HG03097 (cell line): ENCODE data around the gene CYP2A6.
"Not testable (repeated sequence)": the region's sequence is repeated elsewhere in the genome, so short reads cannot be mapped to it uniquely, and the experiment has no call there.

ENCODE experiments used
- ATAC-seq: cut with Tn5 transposase; IDR thresholded peaks from one replicate; pipeline ENCODE4 v1.9.1; 2021; ENCODE audit not compliant: unreplicated experiment, low FRiP score

CYP2A6 gene

DNA sequence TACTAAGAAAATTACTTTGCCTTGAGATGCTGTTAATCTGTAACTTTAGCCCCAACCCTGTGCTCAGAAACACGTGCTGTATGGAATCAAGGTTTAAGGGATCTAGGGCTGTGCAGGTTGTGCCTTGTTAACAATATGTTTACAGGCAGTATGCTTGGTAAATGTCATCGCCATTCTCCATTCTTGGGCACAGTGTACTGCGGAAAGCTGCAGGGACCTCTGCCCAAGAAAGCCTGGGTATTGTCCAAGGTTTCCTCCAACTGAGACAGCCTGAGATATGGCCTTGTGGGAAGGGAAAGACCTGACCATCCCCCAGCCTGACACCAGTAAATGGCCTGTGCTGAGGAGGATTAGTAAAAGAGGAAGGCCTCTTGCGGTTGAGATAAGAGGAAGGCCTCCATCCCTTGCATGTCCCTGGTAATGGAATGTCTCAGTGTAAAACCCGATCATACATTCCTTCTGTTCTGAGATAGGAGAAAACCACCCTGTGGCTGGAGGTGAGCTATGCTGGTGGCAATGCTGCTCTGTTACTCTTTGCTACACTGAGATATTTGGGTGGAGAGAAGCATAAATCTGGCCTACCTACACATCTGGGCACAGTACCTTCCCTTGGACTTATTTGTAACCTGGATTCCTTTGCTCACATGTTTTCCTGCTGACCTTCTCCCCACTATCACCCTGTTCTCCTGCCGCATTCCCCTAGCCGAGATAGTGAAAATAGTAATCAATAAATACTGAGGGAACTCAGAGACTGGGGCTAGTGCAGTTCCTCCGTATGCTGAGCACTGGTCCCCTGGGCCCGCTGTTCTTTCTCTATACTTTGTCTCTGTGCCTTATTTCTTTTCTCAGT, 27.3 kb downstream of the CYP2A6 start:
- ATAC-seq = not testable (repeated sequence)

GRCh38 chr19:40822161-40822560, 28.1 kb downstream of the CYP2A6 start:
- ATAC-seq = no peak

- not testable (repeated sequence) for ATAC-seq
Observed at GRCh38 chr19:40819479-40820234, 30.6 kb downstream of the CYP2A6 start.

DNA sequence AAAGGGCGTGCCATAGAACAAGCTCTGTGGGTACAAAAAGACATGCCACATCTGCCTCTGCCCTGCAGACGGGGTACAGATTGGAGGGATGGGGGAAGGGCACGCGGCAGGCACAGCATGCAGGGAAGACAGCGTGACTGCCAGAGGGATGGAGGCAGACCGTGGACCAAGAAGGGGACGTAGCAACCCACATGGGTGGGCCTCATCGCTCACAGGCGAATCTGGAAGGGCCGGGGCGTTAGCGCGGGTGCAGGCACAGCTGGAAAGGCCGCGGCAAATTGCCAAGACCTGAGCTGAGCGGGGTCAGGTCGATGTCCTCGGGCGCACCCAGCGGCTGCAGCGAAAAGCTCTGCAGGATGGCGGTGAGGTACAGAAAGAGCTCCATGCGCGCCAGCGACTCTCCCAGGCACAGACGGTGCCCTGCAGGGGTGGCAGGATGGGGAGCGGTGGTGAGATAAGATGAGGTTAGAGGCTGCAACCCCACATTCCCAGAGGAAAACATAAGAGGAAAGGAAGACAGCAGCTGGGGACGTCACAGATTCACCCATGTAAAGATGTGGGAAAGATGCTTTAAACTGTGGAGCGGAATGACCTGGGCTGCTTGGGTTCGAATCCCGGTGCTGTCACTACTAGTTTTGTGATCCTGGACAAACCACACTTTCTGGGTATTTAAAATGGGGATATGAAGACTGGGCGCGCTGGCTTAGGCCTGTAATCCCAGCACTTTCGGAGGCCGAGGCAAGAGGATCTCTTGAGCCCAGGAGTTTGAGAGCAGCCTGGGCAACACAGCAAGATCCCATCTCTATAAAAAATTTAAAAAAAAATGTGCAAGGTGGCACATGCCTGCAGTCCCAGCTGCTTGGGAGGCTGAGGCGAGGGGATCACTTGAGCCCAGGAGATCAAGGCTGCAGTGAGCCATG, 31.5 kb downstream of the CYP2A6 start:
- not testable (repeated sequence) for ATAC-seq

DNA sequence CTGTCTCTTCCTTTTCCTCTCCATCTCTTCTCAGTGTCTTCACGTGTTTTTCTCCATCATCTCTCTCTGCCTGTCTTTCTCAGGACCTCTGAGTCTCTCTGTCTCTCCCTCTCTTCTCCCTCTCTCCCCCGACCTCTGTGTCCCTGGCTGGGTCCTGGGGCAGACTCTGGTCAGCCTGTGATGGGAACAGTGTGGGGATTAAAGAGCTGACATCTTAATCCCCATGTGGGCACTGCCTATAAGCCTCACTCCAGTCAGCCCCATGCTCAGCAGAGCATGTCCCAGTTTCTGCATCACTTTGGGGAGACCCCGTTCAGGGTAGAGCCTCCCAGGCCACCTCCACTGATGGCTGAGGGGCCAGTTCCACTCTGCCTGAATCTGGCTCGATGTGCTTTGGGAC, 35.0 kb downstream of the CYP2A6 start:
- ATAC-seq = no peak

DNA sequence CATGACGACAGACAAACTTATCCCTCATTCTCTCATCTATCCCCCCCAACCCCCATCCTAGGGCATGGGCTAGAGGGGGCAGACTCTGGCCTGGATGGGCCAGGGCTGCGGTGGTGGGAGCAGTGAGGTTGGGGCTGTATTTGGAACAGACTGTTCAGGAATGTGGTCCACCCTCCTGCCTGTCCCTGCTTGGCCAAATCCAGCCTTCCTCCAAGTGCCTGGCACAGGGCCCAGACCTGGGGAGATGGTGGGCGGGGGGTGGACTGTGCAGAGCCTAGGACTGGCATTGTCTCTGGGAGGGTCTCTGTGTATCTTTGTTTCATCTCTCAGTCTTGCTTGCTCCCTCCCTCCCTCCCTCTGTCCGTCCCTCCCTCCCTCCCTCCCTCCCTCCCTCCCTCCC, 37.1 kb downstream of the CYP2A6 start:
- ATAC-seq = no peak

DNA sequence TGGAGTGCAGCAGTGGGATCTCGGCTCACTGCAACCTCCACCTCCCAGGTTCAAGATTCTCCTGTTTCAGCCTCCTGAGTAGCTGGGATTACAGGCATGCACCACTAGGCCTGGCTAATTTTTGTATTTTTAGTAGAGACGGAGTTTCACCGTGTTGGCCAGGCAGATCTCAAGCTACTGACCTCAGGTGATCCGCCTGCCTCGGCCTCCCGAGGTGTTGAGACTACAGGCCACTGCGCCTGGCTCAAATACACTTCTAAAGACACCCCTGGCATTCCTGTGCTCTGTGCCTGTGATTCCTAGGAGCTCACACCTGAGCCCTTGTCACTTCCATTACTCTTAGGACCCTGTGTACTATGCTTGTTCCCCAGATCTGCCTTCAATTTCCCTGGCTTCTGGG, 37.7 kb downstream of the CYP2A6 start:
- not testable (repeated sequence) for ATAC-seq

- ATAC-seq = no peak
Observed at GRCh38 chr19:40811478-40812341, 38.5 kb downstream of the CYP2A6 start.

- ATAC-seq = peak; percentile 47
Observed at GRCh38 chr19:40810649-40811408, 39.4 kb downstream of the CYP2A6 start.

DNA sequence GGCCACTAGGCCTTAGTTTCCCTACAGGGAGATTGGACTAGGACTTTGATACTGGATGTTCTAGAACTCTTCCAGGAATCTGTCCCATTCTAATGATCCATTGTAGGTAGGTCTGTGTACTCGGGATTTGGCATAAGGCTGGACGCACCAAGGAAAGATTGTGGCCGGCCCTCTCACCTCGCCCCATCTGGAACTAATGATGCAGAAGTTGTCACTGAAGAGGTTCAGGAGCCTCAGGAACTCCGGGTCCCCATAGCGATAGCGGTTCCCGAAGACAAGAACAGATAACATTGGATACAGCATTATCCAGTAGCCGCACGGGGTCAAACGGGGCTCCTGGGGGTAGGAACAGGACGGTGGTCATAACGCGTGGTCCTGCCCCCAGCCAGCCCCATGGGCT, 40.1 kb downstream of the CYP2A6 start:
- ATAC-seq = no peak

GRCh38 chr19:40809358-40810086, 40.7 kb downstream of the CYP2A6 start:
- ATAC-seq = no peak

DNA sequence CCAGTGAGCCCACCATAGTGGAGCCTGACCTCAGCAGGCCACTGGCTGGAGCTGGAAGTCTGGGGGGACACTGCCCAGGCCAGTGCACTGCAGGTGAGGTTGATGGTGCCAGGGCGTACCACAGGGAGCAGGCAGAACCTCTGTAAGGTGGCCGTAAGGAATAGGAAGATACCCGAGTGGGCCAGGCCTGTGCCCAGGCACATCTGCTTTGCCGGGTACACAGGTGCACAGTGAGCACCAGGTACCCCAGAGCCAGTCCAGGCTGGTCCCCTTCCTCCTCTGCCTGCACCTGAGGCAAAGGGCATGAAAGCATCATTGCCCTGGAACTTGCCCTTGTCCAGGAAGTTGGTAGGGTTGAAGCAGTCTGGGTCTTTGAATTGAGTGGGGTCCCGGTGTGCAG, 41.8 kb downstream of the CYP2A6 start:
- ATAC-seq = no peak

DNA sequence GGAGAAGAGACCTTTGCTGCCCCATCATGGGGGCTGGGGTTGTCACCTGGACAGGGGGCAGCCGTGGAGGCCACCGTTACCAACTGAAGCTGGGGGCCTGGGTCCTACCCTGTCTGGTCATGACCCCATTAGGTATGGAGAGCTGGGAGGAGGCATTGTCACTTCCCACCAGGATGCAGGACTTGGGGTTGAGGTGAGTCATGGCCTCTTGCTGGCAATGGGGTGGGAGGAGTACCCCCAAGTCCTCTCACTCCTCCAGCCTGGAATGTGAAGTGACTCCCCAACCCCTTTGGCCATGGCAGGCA, 42.3 kb downstream of the CYP2A6 start:
- no peak for ATAC-seq

DNA sequence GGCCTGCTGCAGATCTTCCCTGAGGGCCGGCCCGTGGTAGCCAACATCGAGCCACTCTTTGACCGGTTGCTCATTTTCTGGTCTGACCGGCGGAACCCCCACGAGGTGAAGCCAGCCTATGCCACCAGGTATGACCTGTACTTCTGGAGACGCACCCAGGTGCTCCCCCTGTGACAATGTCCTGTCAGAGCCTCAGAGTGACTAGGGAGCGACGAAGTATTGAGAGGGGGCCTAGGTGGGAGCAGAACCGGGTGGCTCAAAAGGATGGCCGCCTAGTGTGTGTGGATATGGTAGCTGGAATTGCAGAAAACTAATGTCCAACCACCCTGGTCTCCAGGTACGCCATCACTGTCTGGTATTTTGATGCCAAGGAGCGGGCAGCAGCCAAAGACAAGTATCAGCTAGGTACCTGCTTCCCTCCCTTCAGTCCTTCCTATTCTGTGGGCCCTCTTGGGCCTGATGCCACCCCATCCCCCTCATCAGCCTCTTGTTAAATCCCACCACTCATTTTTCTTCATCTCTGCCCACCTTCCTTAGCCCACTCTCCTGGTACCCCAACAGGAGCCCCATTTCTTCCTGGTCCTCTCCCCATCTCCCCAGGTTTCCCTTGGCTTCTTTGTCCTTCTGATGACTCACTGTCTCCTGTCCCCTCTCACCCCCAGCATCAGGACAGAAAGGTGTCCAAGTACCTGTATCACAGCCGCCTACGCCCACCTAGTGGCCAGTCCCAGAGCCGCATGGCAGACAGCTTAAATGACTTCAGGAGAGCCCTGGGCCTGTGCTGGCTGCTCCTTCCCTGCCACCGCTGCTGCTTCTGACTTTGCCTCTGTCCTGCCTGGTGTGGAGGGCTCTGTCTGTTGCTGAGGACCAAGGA, 42.9 kb downstream of the CYP2A6 start:
- no peak for ATAC-seq

DNA sequence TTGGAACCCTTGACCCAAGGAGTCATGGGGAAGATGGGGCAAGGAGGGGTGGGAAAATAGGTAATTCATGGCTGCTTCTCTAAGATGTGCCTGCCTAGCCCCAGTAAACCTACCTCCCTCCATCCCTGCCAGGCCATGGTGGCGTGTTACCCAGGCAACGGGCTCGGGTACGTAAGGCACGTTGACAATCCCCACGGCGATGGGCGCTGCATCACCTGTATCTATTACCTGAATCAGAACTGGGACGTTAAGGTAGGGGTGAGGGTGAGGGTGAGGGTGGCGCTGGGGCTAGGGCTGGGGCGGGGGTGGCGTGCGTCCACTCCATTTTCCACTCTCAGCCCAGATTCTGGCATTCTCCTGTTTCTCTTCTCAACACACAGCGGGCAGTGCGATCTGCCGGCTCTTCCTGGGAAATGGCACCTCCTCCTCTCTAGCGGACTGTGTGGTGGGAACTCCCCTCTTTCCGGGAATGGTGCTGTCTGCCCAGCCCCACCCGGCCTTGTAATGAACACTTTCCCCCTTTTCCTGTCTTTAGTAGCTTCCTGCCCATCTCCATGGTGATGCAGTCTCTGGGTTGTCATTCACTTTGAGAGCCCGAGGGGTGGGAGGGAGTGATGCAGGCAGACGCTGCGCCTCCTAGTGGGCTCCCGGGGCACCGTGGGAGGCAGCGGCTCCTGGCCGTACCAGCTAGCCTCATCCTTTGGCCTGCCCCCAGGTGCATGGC, 43.7 kb downstream of the CYP2A6 start:
- no peak for ATAC-seq

- no peak for ATAC-seq
Observed at GRCh38 chr19:40805258-40805868, 44.9 kb downstream of the CYP2A6 start.

DNA sequence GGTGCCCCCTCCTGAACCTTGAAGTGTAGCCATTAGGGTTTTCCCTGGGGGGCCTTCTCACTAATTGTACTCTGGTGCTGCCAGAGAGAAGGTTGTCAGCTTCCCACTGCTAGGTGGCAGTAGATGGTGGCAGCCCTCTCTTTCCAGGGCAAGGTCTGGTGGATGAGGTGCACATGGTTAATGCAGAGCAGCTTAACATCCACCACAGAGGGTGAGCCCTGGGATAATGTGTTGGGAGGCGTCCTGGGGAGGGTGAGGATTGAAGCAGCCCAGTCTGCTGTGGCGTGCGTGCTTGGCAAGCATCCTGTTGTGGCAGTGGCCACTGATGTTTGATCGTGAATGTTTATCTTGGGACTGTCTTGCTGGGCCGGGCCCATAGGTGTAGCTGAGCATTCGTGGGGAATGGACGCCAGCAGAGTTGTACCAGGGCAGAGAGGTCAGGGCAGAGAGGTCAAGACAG, 45.4 kb downstream of the CYP2A6 start:
- ATAC-seq = no peak
